ENCODE results near the gene CHRNA9.

CHRNA9 gene

DNA sequence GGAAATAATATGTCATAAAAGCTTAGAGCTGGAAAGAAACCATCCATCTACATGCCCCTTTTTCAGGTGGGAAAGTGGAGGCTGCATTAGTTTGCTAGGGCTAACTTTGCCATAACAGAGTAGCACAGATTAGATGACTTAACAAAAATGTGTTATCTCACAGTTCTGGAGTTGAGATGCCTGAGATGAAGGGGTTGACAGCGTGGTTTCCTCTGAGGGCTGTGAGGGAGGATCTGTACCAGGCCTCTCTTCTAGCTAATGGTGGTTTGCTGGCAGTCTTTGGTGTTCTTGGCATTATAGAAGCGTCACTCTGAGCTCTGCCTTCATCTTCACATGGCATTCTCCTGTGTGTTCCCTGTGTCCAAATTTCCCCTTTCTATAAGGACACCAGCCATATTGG, 2.4 kb downstream of the CHRNA9 start:
- no peak for DNase-seq (ENCODE audit: low read depth in 2 of 2)

GRCh38 chr4:40340030-40340429, 4.9 kb downstream of the CHRNA9 start:
- DNase-seq (ENCODE audit: low read depth in 2 of 2) = no peak

GRCh38 chr4:40347472-40347871, 12.3 kb downstream of the CHRNA9 start:
- DNase-seq (ENCODE audit: low read depth in 2 of 2) = no peak

DNA sequence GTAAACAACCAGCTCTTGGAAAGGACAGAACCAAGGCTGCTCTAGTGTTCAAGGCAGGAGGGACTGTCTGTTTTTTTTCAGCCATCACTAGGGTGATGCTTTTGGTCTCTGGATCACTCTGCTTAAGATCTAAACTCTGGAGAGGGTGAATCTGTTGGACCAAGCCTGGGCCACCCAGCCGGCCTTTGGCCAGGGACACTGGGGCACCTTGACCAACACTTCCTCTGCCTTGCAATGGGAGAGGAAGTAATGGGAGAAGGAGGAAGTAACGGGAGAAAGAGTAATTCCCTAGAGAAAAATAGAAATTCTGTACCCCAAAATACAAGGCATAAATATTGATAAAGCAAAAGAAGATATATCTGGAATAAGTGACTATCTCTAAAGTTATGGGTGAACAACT, 12.9 kb downstream of the CHRNA9 start:
- no peak for DNase-seq (ENCODE audit: low read depth in 2 of 2)

- no peak for DNase-seq (ENCODE audit: low read depth in 2 of 2)
Measured at GRCh38 chr4:40349561-40350198, 14.5 kb downstream of the CHRNA9 start.

DNA sequence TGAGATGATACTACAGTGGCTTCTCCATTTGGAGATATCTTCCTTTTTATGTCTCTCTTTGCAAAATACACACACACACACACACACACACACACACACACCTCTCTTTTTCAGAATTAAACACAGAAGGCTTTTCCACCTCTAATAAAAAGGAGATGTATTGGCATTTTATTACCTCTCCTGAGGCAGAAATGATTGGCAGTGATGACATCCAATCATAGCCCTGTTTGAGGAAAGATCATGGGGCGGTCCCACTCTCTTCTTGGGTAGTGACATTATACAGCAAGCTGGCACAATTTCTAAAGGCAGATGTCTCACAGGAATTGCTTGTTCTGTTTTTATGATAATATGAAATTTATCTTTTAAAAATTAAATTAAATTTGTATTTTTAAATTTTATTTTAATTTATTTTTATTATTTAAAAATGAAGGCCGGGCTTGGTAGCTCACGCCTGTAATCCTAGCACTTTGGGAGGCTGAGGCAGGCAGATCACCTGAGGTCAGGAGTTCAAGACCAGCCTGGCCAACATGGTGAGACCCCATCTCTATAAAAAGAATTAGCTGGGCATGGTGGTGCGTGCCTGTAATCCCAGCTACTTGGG, 15.6 kb downstream of the CHRNA9 start:
- DNase-seq (ENCODE audit: low read depth in 2 of 2) = no peak

- no peak for DNase-seq (ENCODE audit: low read depth in 2 of 2)
Measured at GRCh38 chr4:40354158-40354557, 19.0 kb downstream of the CHRNA9 start.

- DNase-seq (ENCODE audit: low read depth in 2 of 2) = no peak
Measured at GRCh38 chr4:40355131-40355530, 20.0 kb downstream of the CHRNA9 start.

DNA sequence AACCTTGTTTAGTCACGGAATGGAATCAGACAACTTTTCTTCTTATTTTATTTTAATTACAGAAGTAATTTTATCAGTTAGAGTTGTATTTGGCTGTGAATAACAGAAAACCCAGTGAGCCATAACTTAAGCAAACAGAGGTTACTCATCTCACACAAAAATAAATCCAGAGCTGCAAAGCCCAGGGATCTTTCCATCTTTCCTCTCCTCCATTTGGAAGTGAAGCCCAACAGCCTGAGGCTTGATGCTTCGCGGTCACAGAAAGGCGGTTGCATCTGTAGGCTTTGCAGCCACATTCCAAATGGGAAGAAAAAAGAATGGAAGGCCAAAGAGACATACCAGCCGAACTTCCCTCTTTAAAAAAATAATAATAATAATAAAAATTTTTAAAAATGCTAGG, 22.6 kb downstream of the CHRNA9 start:
- no peak for DNase-seq (ENCODE audit: low read depth in 2 of 2)

DNA sequence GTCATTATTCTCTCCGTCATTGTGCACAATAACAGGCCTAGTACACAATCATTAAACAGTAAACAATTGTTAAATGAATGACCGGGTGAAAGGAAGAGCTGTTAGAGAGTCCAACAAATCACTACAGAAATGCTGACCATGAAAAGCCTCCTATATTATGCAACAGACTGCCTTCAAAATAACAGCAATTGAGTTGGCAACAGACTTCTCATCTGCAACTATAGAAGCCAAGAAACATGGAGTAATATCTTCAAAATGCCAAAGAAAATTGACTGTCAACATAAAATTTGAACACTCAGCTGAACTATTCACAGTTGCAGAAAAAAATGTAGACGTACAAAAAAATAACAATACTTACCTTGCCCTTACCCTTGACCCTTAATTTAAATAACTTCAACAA, 26.2 kb downstream of the CHRNA9 start:
- DNase-seq (ENCODE audit: low read depth in 2 of 2) = no peak

DNA sequence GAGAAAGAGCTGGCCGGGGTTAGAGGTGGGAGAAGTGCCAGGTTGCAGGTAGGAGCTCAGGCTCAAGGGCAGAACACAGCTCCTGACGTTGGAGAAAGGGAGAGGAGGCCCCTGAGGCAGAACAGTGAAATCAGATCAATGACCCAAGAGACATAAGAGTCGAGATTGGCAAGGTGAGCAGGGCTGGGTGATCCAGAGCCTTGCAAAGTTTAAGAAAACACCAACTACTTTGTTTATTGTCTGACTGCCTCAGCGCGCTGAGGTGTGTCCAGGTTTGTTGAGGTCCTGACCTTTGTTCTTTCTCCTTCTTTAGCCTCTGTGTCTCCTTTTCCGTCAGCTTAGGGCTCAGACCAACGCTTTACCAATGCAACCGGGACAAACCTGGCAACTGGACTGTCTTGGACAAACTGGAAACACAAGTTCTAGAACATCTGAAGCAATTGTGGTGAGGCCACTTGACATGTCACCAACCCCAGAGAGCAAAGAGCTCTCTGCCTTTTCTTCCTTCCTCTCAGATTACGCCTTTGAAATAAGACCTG, 28.3 kb downstream of the CHRNA9 start:
- DNase-seq (ENCODE audit: low read depth in 2 of 2) = no peak

DNA sequence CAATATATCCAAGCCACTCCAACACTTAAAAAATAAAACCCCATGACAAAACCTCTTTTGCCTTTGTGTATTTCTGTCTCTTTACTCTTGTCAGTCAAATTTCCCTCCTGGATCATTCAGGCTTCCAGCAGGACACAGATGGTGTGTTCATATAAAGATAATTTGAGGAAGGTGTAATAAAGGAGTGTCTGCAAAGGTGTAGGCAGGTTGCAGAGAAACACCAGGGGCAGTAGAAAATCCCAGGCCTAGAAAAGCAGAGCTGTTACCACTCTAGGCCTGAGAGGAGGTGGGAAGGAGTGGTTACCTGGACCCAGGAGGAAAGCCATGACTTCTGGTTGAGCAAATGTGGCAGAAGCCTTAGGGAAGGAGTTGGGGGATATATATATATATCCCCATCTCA, 28.8 kb downstream of the CHRNA9 start:
- DNase-seq (ENCODE audit: low read depth in 2 of 2) = no peak

DNA sequence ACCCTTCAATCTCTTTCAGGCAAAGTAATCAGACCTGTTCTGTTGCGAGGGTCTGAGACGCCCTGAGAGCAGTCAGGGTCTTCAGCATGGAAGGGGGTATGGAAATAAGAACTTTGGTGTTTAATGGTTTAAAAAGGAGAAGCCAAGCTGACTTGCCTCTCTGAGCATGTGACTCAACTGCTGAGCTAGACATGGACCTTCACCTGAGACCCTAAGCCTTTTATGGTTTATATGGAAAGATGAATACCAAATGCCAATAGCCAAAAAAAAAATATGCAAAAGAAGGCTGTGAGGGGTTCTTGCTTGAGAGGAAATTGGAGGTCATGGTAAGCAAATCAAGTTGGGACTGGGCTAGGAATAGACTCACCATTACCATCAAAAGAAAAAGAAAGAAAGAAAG, 30.6 kb downstream of the CHRNA9 start:
- no peak for DNase-seq (ENCODE audit: low read depth in 2 of 2)

DNA sequence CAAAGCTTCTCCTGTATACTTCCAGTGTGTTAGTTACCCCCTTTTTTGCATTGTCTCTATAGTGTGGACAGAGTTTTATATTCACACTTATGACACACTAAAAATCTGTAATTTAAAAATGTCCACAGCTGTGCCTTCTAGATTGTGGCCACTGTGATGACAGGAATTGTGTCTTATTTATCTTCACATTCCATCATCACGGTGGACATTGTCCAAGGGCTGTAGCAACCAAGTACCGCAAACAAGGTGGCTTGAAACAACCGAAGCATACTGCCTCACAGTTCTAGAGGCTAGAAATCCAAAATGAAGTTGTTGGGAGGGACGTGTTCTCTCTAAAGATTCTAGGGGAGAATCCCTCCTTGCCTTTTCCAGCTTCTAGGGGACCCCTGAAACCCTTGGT, 32.3 kb downstream of the CHRNA9 start:
- DNase-seq (ENCODE audit: low read depth in 2 of 2) = no peak

- no peak for DNase-seq (ENCODE audit: low read depth in 2 of 2)
Measured at GRCh38 chr4:40369437-40370274, 34.5 kb downstream of the CHRNA9 start.

GRCh38 chr4:40372651-40373050, 37.5 kb downstream of the CHRNA9 start:
- no peak for DNase-seq (ENCODE audit: low read depth in 2 of 2)

- DNase-seq (ENCODE audit: low read depth in 2 of 2) = no peak
Measured at GRCh38 chr4:40373636-40374035, 38.5 kb downstream of the CHRNA9 start.

GRCh38 chr4:40375095-40375494, 40.0 kb downstream of the CHRNA9 start:
- DNase-seq (ENCODE audit: low read depth in 2 of 2) = no peak

DNA sequence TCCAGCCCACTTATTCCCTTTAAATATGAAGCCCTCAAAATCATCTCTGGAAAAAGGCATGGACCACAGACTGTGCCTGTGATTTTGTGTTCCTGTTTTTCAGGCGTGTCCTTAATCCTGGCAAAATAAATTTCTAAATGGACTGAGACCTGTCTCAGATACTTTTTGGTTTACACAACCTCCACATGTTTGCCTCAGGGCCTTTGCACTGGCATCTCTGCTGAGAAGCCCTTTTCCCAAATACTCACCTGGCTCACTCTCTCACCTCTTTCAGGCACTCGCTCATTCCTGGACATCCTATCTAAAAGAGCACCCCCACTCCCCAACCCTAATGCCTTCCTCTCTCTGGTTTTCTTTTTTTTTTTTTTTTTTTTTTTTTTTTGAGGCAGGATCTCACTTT, 40.5 kb downstream of the CHRNA9 start:
- no peak for DNase-seq (ENCODE audit: low read depth in 2 of 2)

DNA sequence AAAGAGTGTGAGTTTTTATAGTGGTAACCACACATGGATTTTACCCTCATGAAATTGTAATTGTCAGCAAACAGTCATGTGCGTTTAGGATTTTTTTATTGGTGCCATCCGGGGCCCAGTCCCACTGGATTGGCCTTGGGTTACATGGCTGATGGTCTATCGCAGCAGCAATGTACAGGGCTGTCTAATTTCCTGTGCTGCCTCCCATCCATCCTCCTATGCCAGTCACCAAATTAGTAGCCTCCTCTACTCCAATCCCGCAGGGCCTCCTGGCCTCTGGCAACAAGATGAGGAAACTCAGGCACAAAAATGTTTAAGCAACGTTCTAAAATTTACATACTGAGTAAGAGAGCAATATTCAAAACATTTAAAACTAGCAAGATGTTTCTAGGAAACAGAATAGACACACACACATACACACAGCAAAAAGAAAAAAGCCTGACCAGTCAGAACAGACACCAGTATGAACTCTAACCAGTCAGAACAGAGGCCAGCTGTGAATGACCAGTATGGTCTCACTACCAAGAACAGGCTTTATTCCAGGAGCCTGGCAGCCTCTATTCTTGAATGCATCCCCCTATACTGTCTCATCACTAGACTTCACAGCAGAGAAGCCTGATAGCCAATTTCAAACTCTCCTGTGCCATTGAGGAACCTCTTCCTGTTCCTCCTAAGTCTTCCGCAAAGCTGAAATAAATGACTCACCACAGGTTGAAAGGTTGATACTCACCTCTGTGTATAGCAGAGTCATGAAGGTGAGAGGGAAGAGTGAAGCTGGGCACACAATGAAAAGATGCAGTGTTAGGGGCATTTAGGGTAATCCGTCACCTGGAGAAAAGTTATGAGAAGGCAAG, 42.6 kb downstream of the CHRNA9 start:
- no peak for DNase-seq (ENCODE audit: low read depth in 2 of 2)

- DNase-seq (ENCODE audit: low read depth in 2 of 2) = no peak
Measured at GRCh38 chr4:40378619-40379018, 43.5 kb downstream of the CHRNA9 start.

DNA sequence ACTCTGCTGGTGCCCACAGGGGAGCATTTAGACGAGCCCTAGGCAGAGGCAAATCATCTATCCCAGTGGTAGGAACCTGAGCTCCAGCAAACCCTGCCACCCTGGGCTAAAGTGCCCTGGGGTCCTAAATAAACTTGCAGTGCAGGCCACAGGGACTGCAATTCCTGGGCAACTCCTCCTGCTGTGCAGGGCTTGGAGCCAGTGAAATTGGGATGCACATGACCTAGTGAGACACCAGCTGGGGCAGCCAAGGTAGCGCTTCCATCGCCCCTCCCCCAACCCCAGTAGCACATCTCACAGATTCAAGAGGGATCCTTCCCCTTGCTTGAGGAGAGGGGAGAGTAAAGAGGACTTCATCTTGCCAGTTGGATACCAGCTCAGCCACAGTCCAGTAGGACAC, 44.1 kb downstream of the CHRNA9 start:
- DNase-seq (ENCODE audit: low read depth in 2 of 2) = no peak
